Upper lobe of left lung (tissue), 4 donors: Measurements from ENCODE around the gene SLC7A14.

Experiments used
- CTCF ChIP-seq, 6 experiments: fragments of 450-650 bp in 4 of 6; fragments of 200-600 bp in 2 of 6; sonication (generic) in 2 of 6; IDR thresholded peaks; one replicate each; pipeline ENCODE4 v1.5.1; 2016 to 2019; ENCODE audit warnings: antibody characterized with exemption in 6 of 6
- EP300 ChIP-seq, 4 donors: sonication (generic); formaldehyde crosslinking; IDR thresholded peaks; one replicate each; pipeline ENCODE4 v1.5.1; 2017; ENCODE audit warnings: antibody characterized with exemption in 4 of 4, control low read depth in 2 of 4
- POLR2A ChIP-seq, 4 donors: fragments of 450-650 bp; IDR thresholded peaks; one replicate each; pipeline ENCODE4 v1.5.1; 2016 to 2017; ENCODE audit warnings: antibody characterized with exemption in 4 of 4, mild to moderate bottlenecking in 2 of 4
- POLR2AphosphoS5 ChIP-seq, 2 donors: sonication (generic); formaldehyde crosslinking; IDR thresholded peaks; one replicate each; pipeline ENCODE4 v1.5.1; 2017; ENCODE audit warnings: antibody characterized with exemption in 2 of 2

GRCh38 chr3:170511371-170511770 is 74.5 kb downstream of the SLC7A14 start:
- TF ChIP-seq CTCF (IDR thresholded peaks at IDR 0.05) (no peak), POLR2AphosphoS5 (IDR thresholded peaks at IDR 0.05) (no peak), POLR2A (IDR thresholded peaks at IDR 0.05) (no peak), EP300 (IDR thresholded peaks at IDR 0.05) (no peak)
